NCI-H446 treated with DMSO at 0.1 percent for 48 hours (cell line): Measurements from ENCODE around the gene RAB28.

Source experiments
- DNase-seq: peaks from one replicate; lab custom pipeline; 2025; lab: John Stamatoyannopoulos, UW

Gene RAB28

GRCh38 chr4:13484122-13484748 is at the start of gene RAB28:
Gene RAB28 (minus strand): TSS chr4:13484340.
- peak; percentile 75 for DNase-seq

- DNase-seq: no peak
Observed at GRCh38 chr4:13531625-13531998, 47.5 kb upstream of the RAB28 start.

GRCh38 chr4:13530823-13531624 is 46.9 kb upstream of the RAB28 start:
- DNase-seq: no peak

GRCh38 chr4:13529128-13529919 is 45.2 kb upstream of the RAB28 start:
- no peak for DNase-seq

- no peak for DNase-seq
Observed at GRCh38 chr4:13528821-13529127, 44.6 kb upstream of the RAB28 start.

DNA sequence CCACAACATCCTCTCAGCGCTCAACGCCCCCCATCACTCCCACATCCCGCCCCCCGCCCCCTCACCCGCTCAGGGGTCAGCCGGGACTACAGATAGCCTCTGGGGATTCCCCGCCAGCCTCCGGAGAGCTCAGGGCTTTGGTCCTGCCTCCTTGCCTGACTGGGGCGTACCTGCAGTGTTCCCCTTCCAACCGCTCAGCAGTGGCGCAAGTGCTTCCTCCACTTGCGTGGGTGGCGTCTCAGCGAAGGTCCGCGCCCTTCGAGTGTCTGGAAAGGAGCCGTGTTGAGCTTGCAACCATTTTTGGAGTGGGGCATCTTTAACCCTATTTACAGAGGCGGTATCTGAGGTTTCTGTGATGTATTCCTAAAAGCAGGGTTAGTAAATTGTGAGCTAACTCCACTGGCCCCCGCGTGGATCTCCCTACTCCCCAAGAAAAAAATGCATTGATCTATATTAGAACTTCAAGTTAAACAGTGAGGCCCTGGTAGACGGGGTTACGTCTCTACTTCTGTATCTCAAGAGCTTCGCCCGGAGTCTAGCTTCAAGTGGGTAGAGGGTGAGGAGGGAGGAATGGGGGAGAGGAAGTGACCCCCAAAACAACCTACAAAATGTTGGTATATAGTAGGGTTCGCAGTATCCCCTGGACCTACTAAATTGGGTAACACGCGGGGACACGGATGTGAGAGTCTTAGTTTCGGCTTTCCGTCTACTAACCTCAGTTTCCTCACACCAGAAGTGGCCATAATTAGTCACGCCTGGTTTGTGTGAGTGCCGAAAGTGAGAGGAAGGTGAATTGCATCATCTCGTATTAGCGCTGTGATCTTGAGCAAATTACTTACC is 44.1 kb upstream of the RAB28 start:
- no peak for DNase-seq

- no peak for DNase-seq
Observed at GRCh38 chr4:13527192-13527980, 43.2 kb upstream of the RAB28 start.

GRCh38 chr4:13526658-13527057 is 42.5 kb upstream of the RAB28 start:
- DNase-seq: no peak

DNA sequence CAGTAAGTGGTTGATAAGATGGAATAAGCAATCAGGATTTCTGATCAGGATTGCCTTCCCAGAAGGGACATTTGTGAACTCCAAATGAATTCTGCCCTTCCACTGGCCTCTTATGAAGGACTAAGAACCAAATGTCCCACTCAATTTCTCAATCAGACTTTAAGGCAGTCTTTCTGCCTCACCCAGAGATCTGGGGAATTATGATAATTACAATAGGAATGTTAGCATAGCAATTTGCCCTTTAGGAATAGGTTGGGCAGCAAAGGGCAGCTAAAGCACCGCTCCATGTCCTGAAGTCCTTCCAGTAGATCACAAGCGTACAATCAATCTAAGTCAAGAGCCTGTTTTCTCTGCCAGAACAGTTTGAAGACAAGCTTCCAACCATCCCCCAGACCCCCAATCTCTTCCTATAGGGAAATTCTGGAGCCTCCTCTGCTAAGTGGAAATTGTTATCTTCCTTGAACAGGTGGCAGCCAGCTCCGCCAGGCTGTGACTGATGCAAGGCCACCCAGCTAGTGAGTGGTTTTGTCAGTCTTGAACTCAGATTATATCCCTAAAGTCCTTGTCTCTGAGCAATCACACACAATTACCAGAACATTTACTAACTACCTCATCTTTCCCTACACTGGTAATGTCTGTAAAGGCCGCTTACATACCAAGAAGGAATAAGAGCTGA is 41.6 kb upstream of the RAB28 start:
- DNase-seq: no peak

- DNase-seq: no peak
Observed at GRCh38 chr4:13524504-13525243, 40.5 kb upstream of the RAB28 start.

- no peak for DNase-seq
Observed at GRCh38 chr4:13523591-13524503, 39.7 kb upstream of the RAB28 start.

DNA sequence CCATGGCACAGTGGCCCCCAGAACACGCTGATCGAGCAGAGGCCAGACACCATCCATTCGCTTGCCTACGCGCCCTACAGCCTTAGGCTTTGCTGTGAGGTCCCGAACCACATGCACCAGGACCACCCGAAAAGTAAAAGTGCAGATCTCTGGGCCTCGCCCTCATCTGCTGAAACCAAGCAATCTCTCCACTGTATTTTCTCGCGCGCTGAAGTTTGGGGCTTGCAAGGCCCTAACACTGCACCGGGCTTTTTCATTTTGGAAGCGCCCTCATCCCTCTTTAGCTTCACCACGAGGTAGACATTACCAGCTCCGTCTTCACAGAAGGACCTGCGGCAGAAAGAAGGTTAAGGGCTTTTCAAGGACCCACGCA is 39.0 kb upstream of the RAB28 start:
- DNase-seq: no peak

DNA sequence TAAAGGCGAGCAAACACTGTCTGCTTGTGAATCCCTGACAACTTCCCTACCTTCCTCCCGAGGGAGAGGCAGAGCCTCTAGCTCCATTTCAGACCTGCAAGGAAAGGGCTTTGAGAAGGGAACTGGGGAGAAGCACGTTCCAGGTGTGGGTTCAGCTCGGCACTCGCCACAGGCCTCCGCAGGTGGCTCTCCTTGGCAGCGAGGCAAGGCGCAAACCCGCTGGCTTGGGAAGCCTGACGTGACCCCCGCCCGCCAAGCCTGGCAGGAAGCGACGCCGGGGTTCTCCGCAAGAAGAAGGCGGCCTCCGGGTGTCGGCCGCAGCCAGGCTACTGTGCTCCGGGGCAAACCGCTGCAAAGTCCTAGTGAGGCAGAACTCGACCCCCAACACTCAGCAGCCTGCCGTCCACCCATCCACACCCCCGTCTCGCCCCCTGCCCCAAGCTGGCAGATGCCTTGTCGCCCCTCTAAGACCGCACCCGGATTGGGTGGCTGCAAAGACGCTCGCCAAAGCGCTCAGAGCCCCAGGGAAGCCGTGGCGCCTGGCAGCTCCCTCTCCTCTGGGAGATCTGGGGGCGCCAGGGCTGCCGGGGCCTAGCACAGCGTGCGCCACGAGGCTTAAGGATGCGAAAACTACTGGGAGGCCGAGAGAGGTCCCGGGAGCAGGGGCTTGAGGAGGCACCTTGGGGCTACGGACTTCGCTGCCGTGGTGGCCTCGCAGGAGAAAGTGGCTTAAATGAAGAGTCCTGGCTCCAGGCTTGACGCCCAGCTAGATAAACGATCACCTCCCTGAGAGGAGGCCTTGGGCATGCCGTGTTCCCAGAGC is 38.4 kb upstream of the RAB28 start:
- no peak for DNase-seq

GRCh38 chr4:13521047-13521446 is 36.9 kb upstream of the RAB28 start:
- DNase-seq: no peak

DNA sequence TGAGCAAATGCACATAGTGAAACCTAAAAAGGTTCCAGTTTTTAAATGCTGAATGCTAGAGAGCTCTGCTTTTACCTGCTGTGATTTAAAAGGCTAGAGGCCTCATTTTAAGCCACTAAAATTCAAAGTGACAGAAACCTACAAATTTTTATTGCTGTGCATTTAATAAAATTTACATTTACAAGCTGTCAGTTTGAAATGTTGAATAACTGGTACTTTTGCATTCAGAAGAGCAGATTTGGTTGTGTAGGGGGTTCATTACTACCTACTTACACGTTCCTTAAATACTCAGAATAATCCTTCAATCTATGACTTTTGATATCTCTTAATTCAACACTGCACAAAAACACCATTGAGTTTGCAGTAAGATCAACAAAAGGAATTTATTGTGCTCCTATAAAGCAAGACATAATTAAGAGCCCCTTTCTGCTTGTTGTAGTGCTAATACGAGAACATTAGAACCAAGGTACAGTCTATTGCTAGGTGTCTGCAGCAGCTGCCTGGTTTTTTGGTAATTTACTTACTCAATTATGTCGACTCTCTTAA is 32.2 kb upstream of the RAB28 start:
- DNase-seq: no peak

DNA sequence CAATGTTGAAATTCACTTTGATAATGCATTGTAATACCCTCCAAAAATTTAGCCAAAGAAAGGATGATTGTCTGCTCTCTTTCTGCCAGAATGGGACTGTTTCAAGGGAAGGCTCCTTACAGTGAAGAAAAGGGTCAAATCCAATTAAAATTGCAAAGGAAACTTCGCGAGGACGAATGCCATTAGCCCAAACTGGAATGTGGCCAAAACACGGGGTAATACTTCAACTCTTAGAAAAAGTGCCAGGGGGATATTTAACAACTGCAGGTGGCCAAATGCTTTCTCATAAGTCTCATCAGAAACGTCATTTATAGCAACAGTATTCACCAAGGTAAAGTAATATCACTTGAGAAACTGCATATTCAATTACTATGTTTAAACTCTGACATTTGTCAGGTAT is 31.1 kb upstream of the RAB28 start:
- DNase-seq: no peak

GRCh38 chr4:13514722-13515121 is 30.6 kb upstream of the RAB28 start:
- DNase-seq: no peak

GRCh38 chr4:13511101-13511500 is 27.0 kb upstream of the RAB28 start:
- no peak for DNase-seq
